Stomach (tissue), 4 donors: Measurements from ENCODE around the gene SACS.

Source experiments
- POLR2A ChIP-seq, 4 donors: fragments of 450-650 bp; IDR thresholded peaks; one replicate each; pipeline ENCODE4 v1.6.1; 2016; ENCODE audit warnings: antibody characterized with exemption in 4 of 4, control low read depth in 2 of 4, mild to moderate bottlenecking in 1 of 4, moderate library complexity in 1 of 4
- POLR2AphosphoS5 ChIP-seq, 3 donors: sonication (generic); formaldehyde crosslinking; IDR thresholded peaks; one replicate each; pipeline ENCODE4 v1.6.1; 2016; ENCODE audit warnings: antibody characterized with exemption in 3 of 3
- TF ChIP-seq, protein P1 (sequence below), 7 experiments: fragments of 450-650 bp in 4 of 7; fragments of 200-600 bp in 3 of 7; sonication (generic) in 3 of 7; IDR thresholded peaks; one replicate each; pipeline ENCODE4 v1.5.1; 2016 to 2019; ENCODE audit warnings: antibody characterized with exemption in 7 of 7, control low read depth in 2 of 7, mild to moderate bottlenecking in 1 of 7

DNA sequence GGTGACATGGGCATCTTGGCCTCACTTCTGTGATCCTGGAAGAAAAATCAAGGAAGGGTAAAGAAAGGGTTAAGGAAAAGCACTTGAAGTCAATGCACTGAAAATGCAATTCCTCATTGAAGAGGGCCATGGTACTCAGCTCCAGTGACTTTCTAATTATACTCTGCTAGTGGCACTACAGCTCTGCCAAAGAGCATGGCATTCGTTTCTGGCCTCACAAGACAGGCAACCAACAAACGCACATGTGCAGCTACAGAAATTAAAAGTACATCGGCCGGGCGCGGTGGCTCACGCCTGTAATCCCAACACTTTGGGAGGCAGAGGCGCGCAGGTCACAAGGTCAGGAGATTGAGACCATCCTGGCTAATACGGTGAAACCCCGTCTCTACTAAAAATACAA, 21.8 kb downstream of the SACS start:
- TF ChIP-seq, protein P1, sequence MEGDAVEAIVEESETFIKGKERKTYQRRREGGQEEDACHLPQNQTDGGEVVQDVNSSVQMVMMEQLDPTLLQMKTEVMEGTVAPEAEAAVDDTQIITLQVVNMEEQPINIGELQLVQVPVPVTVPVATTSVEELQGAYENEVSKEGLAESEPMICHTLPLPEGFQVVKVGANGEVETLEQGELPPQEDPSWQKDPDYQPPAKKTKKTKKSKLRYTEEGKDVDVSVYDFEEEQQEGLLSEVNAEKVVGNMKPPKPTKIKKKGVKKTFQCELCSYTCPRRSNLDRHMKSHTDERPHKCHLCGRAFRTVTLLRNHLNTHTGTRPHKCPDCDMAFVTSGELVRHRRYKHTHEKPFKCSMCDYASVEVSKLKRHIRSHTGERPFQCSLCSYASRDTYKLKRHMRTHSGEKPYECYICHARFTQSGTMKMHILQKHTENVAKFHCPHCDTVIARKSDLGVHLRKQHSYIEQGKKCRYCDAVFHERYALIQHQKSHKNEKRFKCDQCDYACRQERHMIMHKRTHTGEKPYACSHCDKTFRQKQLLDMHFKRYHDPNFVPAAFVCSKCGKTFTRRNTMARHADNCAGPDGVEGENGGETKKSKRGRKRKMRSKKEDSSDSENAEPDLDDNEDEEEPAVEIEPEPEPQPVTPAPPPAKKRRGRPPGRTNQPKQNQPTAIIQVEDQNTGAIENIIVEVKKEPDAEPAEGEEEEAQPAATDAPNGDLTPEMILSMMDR (IDR thresholded peaks at IDR 0.05) = no peak
- no peak for TF ChIP-seq POLR2AphosphoS5 (IDR thresholded peaks at IDR 0.05)
- TF ChIP-seq POLR2A (IDR thresholded peaks at IDR 0.05) = no peak
